ENCODE results near the gene NEDD1. TPM values are rescaled to one million over a fixed set of nuclear protein-coding genes. Genes with fewer than 3 reads are reported as not detected.

The NEDD1 gene
- total and polyA plus RNA-seq, 2 experiments from 2014 or later = 39.7 to 62.0 TPM

GRCh38 chr12:96994900-96995299 lies 87.8 kb downstream of the NEDD1 start:
- peaks cover 91% of the 10 kb centered on the region for H3K27me3 ChIP-seq (replicated peaks; ENCODE audit: insufficient read depth)
- no peak overlapping the region for H3K27ac ChIP-seq
- no peak overlapping the region for H2AFZ ChIP-seq
- H3K9ac ChIP-seq = no peak overlapping the region
- no peaks in the 10 kb centered on the region for H4K20me1 ChIP-seq (ENCODE audit: insufficient read depth)
- no peak overlapping the region for H3K4me3 ChIP-seq
- H3K4me1 ChIP-seq (ENCODE audit: insufficient read depth) = no peaks in the 10 kb centered on the region
- H3K79me2 ChIP-seq (ENCODE audit: insufficient read depth) = no peaks in the 10 kb centered on the region
- no peaks in the 10 kb centered on the region for H3K9me2 ChIP-seq (ENCODE audit: insufficient read depth)
- H3K36me3 ChIP-seq (ENCODE audit: low read depth) = no peaks in the 10 kb centered on the region
- WGBS, 2 experiments (ENCODE audit: low coverage in 1 of 2, low lambda C conversion rate in 2 of 2, missing lambda C conversion rate in 2 of 2) = 38 to 45% methylated on average over 5 of the region's 5 CpGs
- H3K9me3 ChIP-seq (ENCODE audit: low read depth) = no peaks in the 10 kb centered on the region
- TF ChIP-seq EZH2phosphoT487 (IDR thresholded peaks at IDR 0.05; ENCODE audit: insufficient read depth, low read depth) (no peak), EZH2 (IDR thresholded peaks at IDR 0.05; ENCODE audit: insufficient read depth, poor library complexity, severe bottlenecking) (no peak)
- no peak for DNase-seq
- H3F3A ChIP-seq (ENCODE audit: insufficient read depth) = no peaks in the 10 kb centered on the region
- H3K4me2 ChIP-seq (ENCODE audit: unreplicated experiment) = no peak overlapping the region
- in situ Hi-C loops (cut with MboI) = loop anchor here (10.0 kb wide), 1 partner anchor 1390 kb away; no protein-coding TSS in a partner anchor

DNA sequence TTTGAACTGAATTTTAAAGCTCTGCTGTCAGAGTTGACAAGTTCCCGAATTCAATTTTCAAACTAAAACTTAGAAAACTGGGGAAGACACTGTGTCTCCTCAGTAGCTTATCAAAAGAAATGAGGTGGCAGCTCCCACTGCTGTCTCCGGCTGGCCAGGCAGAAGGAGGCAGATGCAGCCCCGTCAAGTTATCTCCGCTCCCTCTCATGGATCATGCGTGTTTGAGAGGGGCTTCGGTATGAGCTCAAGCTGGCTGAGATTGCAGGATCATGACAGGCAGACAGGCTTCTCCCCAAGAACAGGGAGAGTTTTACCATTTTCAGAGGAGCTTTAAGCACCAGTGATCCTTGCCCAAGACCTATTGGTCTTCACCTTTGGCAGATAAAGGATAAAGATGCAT lies 88.8 kb downstream of the NEDD1 start:
- DNase-seq = no peak
- H3K79me2 ChIP-seq (ENCODE audit: insufficient read depth) = no peaks in the 10 kb centered on the region
- no peak for TF ChIP-seq EZH2phosphoT487 (IDR thresholded peaks at IDR 0.05; ENCODE audit: insufficient read depth, low read depth)
- TF ChIP-seq EZH2 (IDR thresholded peaks at IDR 0.05; ENCODE audit: insufficient read depth, poor library complexity, severe bottlenecking) = no peak
- no peak overlapping the region for H3K9ac ChIP-seq
- no peak overlapping the region for H2AFZ ChIP-seq
- H3K4me3 ChIP-seq = no peak overlapping the region
- H3K4me1 ChIP-seq (ENCODE audit: insufficient read depth) = no peaks in the 10 kb centered on the region
- H3K9me2 ChIP-seq (ENCODE audit: insufficient read depth) = no peaks in the 10 kb centered on the region
- no peaks in the 10 kb centered on the region for H3F3A ChIP-seq (ENCODE audit: insufficient read depth)
- no peaks in the 10 kb centered on the region for H3K9me3 ChIP-seq (ENCODE audit: low read depth)
- no peak overlapping the region for H3K4me2 ChIP-seq (ENCODE audit: unreplicated experiment)
- no peaks in the 10 kb centered on the region for H4K20me1 ChIP-seq (ENCODE audit: insufficient read depth)
- no peak overlapping the region for H3K27ac ChIP-seq
- peaks cover 89% of the 10 kb centered on the region for H3K27me3 ChIP-seq (replicated peaks; ENCODE audit: insufficient read depth)
- in situ Hi-C loops (cut with MboI) = loop anchor here (10.0 kb wide), 1 partner anchor 1389 kb away; no protein-coding TSS in a partner anchor
- no peaks in the 10 kb centered on the region for H3K36me3 ChIP-seq (ENCODE audit: low read depth)
- WGBS, 2 experiments (ENCODE audit: low coverage in 1 of 2, low lambda C conversion rate in 2 of 2, missing lambda C conversion rate in 2 of 2) = 39 to 52% methylated on average over 6 of the region's 6 CpGs

DNA sequence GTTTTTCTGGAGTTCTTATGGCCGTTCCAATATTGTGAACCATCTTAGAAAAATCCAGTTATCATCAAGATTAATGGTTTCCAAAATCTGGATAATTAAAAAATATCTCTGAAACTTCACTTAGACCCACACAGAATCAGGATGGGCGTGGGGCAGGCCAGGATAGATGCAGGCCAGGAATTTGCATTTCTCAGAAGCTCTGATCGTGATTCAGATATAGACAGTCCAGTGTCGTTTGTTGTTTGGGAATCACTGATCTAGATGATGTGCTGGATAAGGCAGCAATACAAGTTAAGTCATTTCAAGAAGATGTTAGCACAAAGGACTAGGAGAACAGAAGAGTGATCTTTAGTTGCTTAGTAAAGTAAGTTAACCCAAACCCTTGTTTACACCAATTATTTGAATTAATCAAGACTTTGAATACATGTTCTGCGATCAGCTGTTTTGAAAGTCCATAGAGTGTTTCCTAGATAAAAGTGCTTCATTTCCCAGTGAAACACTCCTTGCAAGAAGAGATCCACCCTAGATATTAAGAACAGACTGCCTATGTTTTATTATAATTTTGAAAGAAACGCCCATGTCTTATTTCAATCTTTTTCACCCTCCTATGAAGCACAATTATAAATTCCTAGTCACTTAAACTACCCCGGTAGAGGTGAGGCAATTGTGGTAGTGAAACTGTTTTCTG lies 90.9 kb downstream of the NEDD1 start:
- TF ChIP-seq EZH2phosphoT487 (IDR thresholded peaks at IDR 0.05; ENCODE audit: insufficient read depth, low read depth) = no peak
- no peak for TF ChIP-seq EZH2 (IDR thresholded peaks at IDR 0.05; ENCODE audit: insufficient read depth, poor library complexity, severe bottlenecking)
- Histone ChIP-seq H3K36me3 (ENCODE audit: low read depth) (no peaks in the 10 kb centered on the region), H3K9me2 (ENCODE audit: insufficient read depth) (no peaks in the 10 kb centered on the region), H3K27ac (no peak overlapping the region), H3K4me2 (ENCODE audit: unreplicated experiment) (no peak overlapping the region), H3K27me3 (replicated peaks; ENCODE audit: insufficient read depth) (peaks cover 74% of the 10 kb centered on the region), H4K20me1 (ENCODE audit: insufficient read depth) (no peaks in the 10 kb centered on the region), H3K4me1 (ENCODE audit: insufficient read depth) (no peaks in the 10 kb centered on the region), H3K79me2 (ENCODE audit: insufficient read depth) (no peaks in the 10 kb centered on the region), H2AFZ (no peak overlapping the region), H3K9ac (no peak overlapping the region), H3F3A (ENCODE audit: insufficient read depth) (no peaks in the 10 kb centered on the region), H3K9me3 (ENCODE audit: low read depth) (no peaks in the 10 kb centered on the region), H3K4me3 (no peak overlapping the region)
- no peak for DNase-seq
- 14 to 21% methylated on average over 7 of the region's 7 CpGs for WGBS, 2 experiments (ENCODE audit: low coverage in 1 of 2, low lambda C conversion rate in 2 of 2, missing lambda C conversion rate in 2 of 2)
- in situ Hi-C loops (cut with MboI) = loop anchor here (10.0 kb wide), 1 partner anchor 1387 kb away; no protein-coding TSS in a partner anchor

DNA sequence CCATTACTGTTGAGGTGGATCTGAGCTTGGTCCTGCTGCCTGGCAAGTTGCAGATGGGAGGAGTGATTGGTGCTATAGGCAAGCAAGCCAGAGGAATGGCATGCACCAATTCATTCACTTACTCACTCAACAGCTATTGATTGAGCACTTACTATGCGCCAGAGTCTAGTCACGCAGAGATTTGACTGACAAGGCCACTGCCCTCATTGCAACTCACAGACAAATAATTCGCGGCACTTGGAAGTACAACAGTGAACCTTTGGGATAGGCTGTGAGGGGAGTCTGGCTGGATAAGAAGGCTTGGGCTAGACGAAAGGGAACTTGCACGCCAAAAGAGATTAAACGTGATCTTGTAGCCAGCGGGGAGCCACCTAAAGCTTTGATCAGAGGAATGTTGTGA lies 96.2 kb downstream of the NEDD1 start:
- H4K20me1 ChIP-seq (ENCODE audit: insufficient read depth) = no peaks in the 10 kb centered on the region
- no peak overlapping the region for H3K4me3 ChIP-seq
- DNase-seq = no peak
- peaks cover 25% of the 10 kb centered on the region for H3K27me3 ChIP-seq (replicated peaks; ENCODE audit: insufficient read depth)
- no peaks in the 10 kb centered on the region for H3F3A ChIP-seq (ENCODE audit: insufficient read depth)
- H3K79me2 ChIP-seq (ENCODE audit: insufficient read depth) = no peaks in the 10 kb centered on the region
- H3K9ac ChIP-seq = no peak overlapping the region
- TF ChIP-seq EZH2phosphoT487 (IDR thresholded peaks at IDR 0.05; ENCODE audit: insufficient read depth, low read depth) (no peak), EZH2 (IDR thresholded peaks at IDR 0.05; ENCODE audit: insufficient read depth, poor library complexity, severe bottlenecking) (no peak)
- H3K4me2 ChIP-seq (ENCODE audit: unreplicated experiment) = no peak overlapping the region
- in situ Hi-C loops (cut with MboI) = loop anchor here (10.0 kb wide), 1 partner anchor 302 kb away; no protein-coding TSS in a partner anchor
- no peaks in the 10 kb centered on the region for H3K4me1 ChIP-seq (ENCODE audit: insufficient read depth)
- 73 to 80% methylated on average over 8 of the region's 8 CpGs for WGBS, 2 experiments (ENCODE audit: low coverage in 1 of 2, low lambda C conversion rate in 2 of 2, missing lambda C conversion rate in 2 of 2)
- H3K9me2 ChIP-seq (ENCODE audit: insufficient read depth) = no peaks in the 10 kb centered on the region
- no peaks in the 10 kb centered on the region for H3K36me3 ChIP-seq (ENCODE audit: low read depth)
- no peak overlapping the region for H2AFZ ChIP-seq
- no peak overlapping the region for H3K27ac ChIP-seq
- H3K9me3 ChIP-seq (ENCODE audit: low read depth) = no peaks in the 10 kb centered on the region

Small RNA genes lying within 50 kb of the gene (small RNA-seq; reads per million reads assigned to genes)
- not detected for gene RF00019 (ENCODE audit: low read depth, low replicate concordance)
